Measurements from ENCODE around the gene PDE10A. TPM values are rescaled to one million over a fixed set of nuclear protein-coding genes. Genes with fewer than 3 reads are reported as not detected.
"Not testable (repeated sequence)": the region's sequence is repeated elsewhere in the genome, so short reads cannot be mapped to it uniquely, and the experiment has no call there.

PDE10A gene
- total RNA-seq, 1 experiment from 2014 or later, result 3.1 TPM

GRCh38 chr6:165594584-165595333 lies 68.3 kb downstream of the PDE10A start:
- Mint-ChIP-seq H3K4me3 (no peak overlapping the region), H3K4me1 (peaks cover 8% of the 10 kb centered on the region), H3K36me3 (peaks cover 12% of the 10 kb centered on the region), H3K9me3 (peaks cover 32% of the 10 kb centered on the region), H3K27me3 (ENCODE audit: low read depth) (no peaks in the 10 kb centered on the region), H3K27ac (no peak overlapping the region)
- ATAC-seq (no peak), DNase-seq (ENCODE audit: low spot score) (no peak)
- ChIA-PET POLR2A (no interaction called here), CTCF (no interaction called here)
- TF ChIP-seq CBFB (CRISPR knock-in tag; IDR thresholded peaks at IDR 0.05; ENCODE audit: low read depth) (no peak), OVOL2 (CRISPR knock-in tag; IDR thresholded peaks at IDR 0.05; ENCODE audit: borderline replicate concordance) (no peak), RORB (CRISPR knock-in tag; IDR thresholded peaks at IDR 0.05) (no peak), GABPB1 (CRISPR knock-in tag; IDR thresholded peaks at IDR 0.05) (no peak), ATF3 (CRISPR knock-in tag; conservative IDR thresholded peaks at IDR 0.05) (no peak), ZNF416 (CRISPR knock-in tag; IDR thresholded peaks at IDR 0.05) (no peak), ZNF121 (CRISPR knock-in tag; IDR thresholded peaks at IDR 0.05) (no peak), GRHL2 (CRISPR knock-in tag; IDR thresholded peaks at IDR 0.05; ENCODE audit: insufficient replicate concordance, severe bottlenecking) (no peak), PRDM15 (CRISPR knock-in tag; IDR thresholded peaks at IDR 0.05) (no peak), SOX15 (CRISPR knock-in tag; IDR thresholded peaks at IDR 0.05) (no peak), ATF2 (CRISPR knock-in tag; IDR thresholded peaks at IDR 0.05; ENCODE audit: borderline replicate concordance, low read depth) (no peak), ZNF281 (CRISPR knock-in tag; IDR thresholded peaks at IDR 0.05) (no peak), JAZF1 (CRISPR knock-in tag; IDR thresholded peaks at IDR 0.05) (no peak), MLX (CRISPR knock-in tag; IDR thresholded peaks at IDR 0.05) (no peak), CREB1 (CRISPR knock-in tag; IDR thresholded peaks at IDR 0.05) (no peak)

GRCh38 chr6:165592947-165593346 lies 70.1 kb downstream of the PDE10A start:
- H3K4me1 Mint-ChIP-seq; DNase-seq (ENCODE audit: low spot score); POLR2A ChIA-PET; CTCF ChIA-PET; H3K27ac Mint-ChIP-seq; H3K4me3 Mint-ChIP-seq; H3K27me3 Mint-ChIP-seq (ENCODE audit: low read depth); ATAC-seq: not testable (repeated sequence)
- Mint-ChIP-seq H3K36me3 (peaks cover 12% of the 10 kb centered on the region), H3K9me3 (peaks cover 32% of the 10 kb centered on the region)

Data from WTC11 (cell line).